Measurements from ENCODE around the gene STX8.

Gene STX8

DNA sequence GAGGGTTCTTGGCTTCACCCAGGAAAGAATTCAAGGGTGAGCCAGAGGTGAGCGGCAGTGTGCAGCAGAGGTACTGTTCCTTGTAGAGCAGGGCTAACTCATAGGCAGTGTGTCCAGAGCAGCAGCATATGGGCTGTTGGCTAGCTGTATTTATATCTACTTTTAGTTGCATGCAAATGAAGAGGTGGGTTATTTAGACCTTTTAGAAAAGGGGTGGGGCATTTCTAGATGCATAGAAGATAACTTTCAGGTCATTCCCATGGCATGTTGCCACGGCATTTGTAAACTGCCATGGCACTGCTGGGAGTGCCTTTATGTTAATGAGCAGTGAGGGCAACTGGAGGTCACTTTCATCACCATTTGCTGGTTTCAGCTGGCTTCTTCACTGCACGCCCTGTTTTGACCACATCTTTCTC, 141.0 kb downstream of the STX8 start:
- DNase-seq, result no peak

DNA sequence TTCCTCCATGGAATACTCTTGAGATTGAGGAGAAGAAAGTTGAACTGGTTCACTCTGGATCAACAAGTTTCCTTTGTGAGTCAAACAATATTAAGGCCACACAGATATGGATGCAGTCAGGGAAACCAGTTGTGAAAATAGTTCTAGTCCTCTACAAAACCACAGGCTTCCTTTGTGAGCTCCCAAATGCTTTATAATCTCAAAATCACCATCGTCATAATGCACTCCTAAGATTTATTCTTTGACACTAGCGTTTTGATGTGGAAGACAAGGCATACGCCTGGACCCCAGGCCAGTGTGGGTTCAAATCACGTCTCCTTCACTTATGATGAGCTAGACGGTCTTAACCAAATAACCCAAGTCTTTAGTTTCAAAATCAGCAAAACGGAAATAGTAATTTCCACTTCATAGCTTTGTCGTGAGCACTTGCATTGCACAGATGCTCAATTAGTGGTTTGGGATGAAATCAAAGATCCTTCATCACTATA, 142.6 kb downstream of the STX8 start:
- DNase-seq, result no peak

- DNase-seq, result no peak
These were observed 143.3 kb downstream of the STX8 start for GRCh38 chr17:9432134-9432885.

- no peak for DNase-seq
These were observed 144.0 kb downstream of the STX8 start for GRCh38 chr17:9431620-9432019.

- no peak for DNase-seq
These were observed 147.9 kb downstream of the STX8 start for GRCh38 chr17:9427465-9428315.

DNA sequence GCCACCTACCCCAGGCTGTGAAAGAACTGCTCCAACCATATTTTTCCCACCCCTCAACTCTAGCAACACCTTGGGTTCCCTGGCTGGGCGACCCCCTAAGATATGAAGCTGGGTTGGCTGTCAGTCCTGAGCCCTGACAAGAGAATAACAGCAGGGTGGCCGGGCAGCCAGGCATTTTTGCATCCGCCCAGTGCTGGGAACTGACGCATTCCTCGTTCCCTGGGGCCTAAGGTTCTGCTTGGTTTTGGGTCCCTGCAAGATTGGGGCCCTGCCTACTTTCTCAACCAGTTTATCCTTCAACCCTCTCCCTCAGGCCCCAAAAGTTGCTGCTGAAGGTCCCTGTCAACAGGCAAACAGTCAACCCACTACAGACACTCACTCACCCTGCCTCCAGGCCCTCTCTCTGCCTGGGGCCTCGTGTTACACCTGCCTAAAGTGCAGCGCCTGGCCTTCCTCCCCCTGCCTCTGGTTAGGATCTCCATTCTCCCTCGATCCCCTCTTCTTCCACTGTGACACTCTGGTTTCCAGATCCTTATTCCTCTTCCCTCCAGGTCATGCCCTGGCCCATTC, 151.5 kb downstream of the STX8 start:
- no peak for DNase-seq

DNA sequence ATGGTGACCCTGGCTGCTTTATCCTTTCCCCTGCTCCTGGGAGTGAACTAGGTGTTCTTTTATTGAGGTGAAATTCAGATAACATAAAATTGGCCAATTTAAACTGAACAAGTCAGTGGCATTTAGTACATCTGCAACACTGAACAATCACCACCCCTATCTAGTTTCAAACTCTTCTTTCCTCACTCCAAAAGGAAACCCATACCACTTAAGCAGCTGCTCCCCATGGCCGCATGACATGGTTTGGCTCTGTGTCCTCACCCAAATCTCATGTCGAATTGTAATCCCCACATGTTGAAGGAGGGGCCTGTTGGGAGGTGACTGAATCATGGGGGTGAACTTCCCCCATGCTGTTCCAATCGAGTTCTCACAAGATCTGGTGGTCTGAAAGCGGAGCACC, 154.1 kb downstream of the STX8 start:
- DNase-seq, result no peak

DNA sequence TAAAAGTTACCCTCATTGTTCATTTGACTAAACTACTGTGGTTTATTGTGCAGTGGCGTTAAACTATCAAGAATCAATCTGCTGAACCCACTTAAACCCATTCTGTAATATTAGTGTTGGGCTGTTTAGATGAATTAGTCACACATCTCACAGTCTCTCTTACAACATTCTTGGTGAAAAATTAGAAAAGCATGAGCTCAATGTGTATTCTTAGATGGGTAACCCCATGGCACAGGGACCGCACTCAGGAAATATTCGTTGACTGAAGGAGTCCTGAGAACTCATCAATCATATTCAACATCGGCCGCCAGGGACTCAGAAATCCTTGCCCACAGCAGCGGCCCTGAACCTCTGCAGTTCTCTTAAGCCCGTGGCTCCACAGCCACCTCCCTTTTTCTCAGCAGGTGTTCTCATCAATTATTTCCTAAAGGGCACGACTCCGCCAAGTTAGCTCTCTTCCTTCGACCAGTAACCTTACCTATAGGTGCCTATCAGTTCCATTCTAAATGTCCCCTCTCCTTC, 155.6 kb downstream of the STX8 start:
- no peak for DNase-seq

DNA sequence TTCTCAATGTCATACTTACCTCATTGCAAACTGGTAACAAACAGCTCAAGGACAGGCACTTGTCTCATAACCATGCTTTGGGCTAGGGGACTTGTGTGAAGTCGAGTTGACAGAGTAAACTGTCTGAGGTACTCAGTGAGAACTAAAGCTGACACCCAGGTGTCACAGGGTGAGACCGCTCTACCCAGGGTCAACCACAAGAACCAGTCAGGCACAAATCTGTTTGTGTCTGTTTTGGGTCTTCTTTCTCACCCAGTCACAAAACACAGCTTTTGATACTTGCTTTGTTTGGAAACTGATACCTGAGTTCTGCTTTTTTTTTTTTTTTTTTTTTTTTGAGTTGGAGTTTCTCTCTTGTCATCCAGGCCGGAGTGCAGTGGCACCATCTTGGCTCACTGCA, 161.1 kb downstream of the STX8 start:
- no peak for DNase-seq

- no peak for DNase-seq
These were observed 164.9 kb downstream of the STX8 start for GRCh38 chr17:9410737-9411136.

DNA sequence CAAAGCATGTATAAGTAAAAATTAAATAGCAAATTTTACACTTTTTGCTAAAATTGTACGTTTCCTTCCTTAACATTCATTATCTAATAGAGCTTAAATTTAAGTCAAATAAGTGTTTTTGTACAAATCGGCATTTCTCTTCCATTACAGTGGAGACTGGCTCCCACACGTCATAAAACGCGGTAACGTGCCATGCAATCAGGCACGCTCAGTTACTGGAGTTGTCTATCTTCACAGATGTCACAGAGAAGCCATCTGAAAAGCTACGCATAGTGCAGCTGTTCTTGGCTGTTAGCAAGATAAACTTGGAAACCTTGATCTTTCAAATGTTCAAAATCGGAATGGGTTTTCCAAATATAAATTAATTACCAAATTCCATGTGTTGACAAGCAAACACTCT, 165.3 kb downstream of the STX8 start:
- no peak for DNase-seq

DNA sequence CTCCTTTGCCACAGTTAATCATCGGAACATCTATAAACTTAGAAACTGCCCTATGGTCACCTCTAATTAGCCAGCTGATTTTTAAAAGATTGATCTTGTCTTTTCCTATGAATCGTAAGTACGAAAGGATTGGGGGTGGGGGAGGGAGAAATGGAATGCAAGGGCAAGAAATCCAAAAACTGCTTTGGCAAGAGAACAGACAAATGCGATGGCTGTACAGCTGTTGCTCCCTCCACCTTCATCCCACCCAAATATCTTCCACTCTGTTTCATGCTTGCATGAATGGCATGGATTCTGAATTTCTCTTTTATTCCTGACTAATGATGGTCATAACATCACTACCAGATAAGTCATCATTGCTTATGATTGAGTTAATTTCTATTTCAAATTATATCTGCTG, 165.7 kb downstream of the STX8 start:
- no peak for DNase-seq

- DNase-seq, result no peak
These were observed 166.5 kb downstream of the STX8 start for GRCh38 chr17:9408868-9409829.

GRCh38 chr17:9408381-9408780, 167.2 kb downstream of the STX8 start:
- DNase-seq, result no peak

DNA sequence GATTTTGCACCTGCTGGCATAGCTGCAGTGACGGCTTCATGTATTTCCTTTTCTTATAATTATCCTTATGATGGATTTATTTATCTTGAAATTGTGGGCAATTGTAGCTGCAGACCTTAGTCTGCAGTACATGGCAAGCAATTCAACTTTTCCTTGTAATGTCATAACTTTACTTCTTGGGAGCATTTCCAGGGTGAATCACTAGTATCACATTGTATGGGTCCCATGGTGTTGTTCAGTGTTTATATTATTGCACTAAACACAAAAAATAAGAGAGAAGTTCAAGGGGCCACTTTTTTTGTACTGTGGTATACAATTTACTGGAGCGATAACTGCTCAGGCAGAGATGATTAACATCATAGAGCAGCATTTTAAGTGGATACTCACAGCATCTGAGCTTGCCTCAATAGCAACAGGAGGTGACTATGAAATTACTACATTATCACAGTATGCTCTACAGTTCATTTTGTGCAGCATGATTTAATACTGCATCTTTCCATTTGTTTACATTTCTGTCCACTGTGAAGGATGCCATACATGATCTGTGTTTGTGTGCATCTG, 169.5 kb downstream of the STX8 start:
- no peak for DNase-seq

DNA sequence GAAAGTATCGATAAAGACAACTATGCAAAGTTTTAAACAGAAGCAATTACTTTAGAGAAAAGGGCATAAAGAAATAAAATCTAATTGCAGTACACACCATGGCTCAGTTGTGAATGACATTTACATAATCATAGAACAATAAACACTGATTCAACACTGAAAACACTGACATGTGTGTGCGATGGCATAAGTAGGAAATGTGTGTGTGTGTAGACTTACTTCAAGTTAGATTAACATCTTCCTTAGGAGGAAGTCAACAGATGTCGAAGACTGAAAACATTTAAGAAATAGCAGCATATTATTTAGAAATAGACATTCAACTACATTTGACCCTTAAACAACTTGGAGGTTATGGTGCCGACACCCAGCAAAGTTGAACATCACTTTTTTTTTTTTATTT, 172.4 kb downstream of the STX8 start:
- DNase-seq, result no peak

DNA sequence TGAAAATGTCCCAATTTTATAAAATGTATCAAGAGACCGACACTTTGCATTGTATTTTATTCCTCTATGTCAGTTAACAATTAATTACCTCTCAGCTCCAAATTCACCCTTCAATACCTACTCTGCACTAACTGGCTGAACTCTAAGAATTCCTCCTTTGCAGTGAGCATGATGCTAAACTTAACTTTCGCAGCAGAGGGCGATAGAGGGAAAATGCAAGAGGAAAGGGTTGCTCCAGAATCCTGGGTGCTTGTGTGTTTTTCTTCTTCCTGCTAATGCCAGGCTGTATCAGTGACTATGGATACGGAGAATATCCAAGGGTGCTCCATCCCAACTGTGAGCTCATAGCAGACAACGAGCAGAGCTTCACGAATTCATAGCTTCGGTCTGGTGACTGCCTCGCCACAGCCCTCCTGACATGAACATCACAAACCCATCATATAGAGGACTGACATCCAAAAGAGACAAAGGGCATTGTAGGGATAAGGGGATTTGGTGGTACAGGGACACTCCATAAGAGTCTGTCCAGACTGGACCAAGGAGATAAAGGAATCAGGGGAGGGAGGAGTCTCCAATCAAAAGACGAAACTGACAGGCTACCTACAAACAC, 172.9 kb downstream of the STX8 start:
- peak in 1 of 2 donors; percentile 2 for DNase-seq

DNA sequence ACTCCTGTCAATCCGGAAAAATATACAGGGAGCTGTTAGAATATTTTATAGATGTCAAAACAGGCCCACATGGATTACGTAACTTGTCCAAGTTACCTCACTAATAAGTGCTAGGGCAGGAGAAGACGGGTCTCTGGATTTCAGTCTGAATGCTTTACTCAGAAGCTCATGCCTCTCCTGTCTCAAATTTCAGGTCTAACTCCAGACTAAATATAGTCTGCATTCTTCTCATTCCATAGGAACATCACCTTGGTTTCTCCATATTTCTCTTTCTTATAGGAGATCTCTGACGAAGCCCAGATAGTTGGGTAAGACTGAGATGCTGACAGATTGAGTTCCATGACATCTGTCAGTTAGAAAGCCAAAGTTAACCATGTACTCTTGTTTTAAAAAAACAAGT, 174.2 kb downstream of the STX8 start:
- no peak for DNase-seq

DNA sequence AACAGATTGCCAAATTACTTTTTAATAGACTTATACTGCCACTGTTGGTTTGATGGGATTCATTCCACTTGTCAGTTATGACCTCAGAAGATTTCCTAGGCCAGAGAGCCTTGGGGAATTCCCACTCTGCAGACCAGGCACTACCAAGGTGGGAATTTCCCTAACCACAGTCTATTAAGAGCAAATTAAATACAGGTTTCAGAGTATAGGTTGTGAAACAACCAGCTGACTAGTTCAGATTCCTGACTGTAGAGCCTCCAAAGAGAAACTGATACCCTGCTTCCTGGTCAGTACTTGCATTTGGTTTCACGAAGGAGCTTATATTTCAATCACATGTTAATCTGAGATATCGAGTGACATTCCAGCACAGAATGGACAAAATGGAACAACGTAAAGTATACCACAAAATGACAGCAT, 186.5 kb downstream of the STX8 start:
- no peak for DNase-seq

GRCh38 chr17:9386401-9386800, 189.2 kb downstream of the STX8 start:
- DNase-seq, result no peak

DNA sequence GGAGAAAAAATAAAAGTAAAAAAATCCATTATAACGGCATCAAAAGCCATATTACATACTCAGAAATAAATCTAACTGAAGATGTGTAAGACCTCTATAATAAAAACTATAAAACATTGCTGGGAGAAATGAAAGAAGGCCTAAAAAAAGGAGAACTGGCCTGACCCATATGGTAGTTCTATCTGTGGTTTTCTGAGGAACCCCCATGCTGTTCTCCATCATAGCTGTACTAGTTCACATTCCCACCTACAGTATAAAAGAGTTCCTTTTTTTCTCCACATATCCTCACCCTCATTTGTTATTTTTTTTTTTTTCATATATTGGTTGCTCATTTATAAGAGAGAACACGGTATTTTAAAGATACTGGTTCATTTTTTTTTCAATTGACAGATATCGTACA, 191.8 kb downstream of the STX8 start:
- peak in 1 of 2 donors; percentile 13 for DNase-seq

- no peak for DNase-seq
These were observed 193.0 kb downstream of the STX8 start for GRCh38 chr17:9382626-9383025.

Data from bone marrow (tissue), 2 donors.